ENCODE results near the gene NOS1AP.

DNA sequence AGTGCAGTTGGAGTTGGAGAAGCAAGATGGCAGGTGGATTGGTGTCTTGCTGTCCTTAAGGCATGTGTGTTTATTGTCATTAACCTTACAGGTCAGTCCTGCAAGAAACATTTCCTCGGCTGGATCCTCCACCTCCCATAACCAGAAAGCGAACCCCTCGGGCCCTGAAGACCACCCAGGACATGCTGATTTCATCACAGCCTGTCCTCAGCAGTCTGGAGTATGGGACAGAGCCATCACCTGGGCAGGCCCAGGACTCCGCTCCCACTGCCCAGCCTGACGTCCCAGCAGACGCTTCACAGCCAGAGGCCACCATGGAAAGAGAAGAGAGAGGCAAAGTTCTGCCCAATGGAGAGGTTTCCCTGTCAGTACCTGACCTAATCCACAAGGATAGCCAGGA, 313.6 kb downstream of the NOS1AP start:
- TF ChIP-seq POLR2A (IDR thresholded peaks at IDR 0.05): no peak
- TF ChIP-seq, protein P1, sequence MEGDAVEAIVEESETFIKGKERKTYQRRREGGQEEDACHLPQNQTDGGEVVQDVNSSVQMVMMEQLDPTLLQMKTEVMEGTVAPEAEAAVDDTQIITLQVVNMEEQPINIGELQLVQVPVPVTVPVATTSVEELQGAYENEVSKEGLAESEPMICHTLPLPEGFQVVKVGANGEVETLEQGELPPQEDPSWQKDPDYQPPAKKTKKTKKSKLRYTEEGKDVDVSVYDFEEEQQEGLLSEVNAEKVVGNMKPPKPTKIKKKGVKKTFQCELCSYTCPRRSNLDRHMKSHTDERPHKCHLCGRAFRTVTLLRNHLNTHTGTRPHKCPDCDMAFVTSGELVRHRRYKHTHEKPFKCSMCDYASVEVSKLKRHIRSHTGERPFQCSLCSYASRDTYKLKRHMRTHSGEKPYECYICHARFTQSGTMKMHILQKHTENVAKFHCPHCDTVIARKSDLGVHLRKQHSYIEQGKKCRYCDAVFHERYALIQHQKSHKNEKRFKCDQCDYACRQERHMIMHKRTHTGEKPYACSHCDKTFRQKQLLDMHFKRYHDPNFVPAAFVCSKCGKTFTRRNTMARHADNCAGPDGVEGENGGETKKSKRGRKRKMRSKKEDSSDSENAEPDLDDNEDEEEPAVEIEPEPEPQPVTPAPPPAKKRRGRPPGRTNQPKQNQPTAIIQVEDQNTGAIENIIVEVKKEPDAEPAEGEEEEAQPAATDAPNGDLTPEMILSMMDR (IDR thresholded peaks at IDR 0.05): no peak

All from body of pancreas (tissue), 4 donors.